ENCODE data around the gene SUFU. TPM values are rescaled to one million over a fixed set of nuclear protein-coding genes. Genes with fewer than 3 reads are reported as not detected.

The SUFU gene
- total RNA-seq, 1 experiment from 2014 or later: 6.3 TPM

- TF ChIP-seq CTCF (IDR thresholded peaks at IDR 0.05; ENCODE audit: unreplicated experiment): no peak
- ChIA-PET CTCF (interaction anchor here (1.6 kb wide), 1 partner anchor 20 kb away, joined by 5 read pairs; no protein-coding TSS in a partner anchor), POLR2A (interaction anchor here (0.7 kb wide), 1 partner anchor 299 kb away, joined by 3 read pairs; no protein-coding TSS in a partner anchor)
- intact Hi-C loops (cut with micrococcal nuclease): no loop called here
- Mint-ChIP-seq H3K4me1 (ENCODE audit: insufficient read depth, unreplicated experiment) (peaks cover 18% of the 10 kb centered on the region), H3K36me3 (ENCODE audit: insufficient read depth, unreplicated experiment) (peaks cover 6% of the 10 kb centered on the region), H3K9me3 (ENCODE audit: unreplicated experiment) (no peaks in the 10 kb centered on the region), H3K4me3 (ENCODE audit: unreplicated experiment) (peak overlapping the region; percentile 32), H3K27me3 (ENCODE audit: insufficient read depth, unreplicated experiment) (no peaks in the 10 kb centered on the region), H3K27ac (ENCODE audit: low read depth, unreplicated experiment) (peak overlapping the region; percentile 43)
- no peak for DNase-seq (ENCODE audit: unreplicated experiment)
- no TSS peak for BruUV-seq (replicated peaks)
Observed at GRCh38 chr10:102603946-102604345, 100.2 kb downstream of the SUFU start.

- Mint-ChIP-seq H3K9me3 (ENCODE audit: unreplicated experiment) (no peaks in the 10 kb centered on the region), H3K4me1 (ENCODE audit: insufficient read depth, unreplicated experiment) (peaks cover 18% of the 10 kb centered on the region), H3K27me3 (ENCODE audit: insufficient read depth, unreplicated experiment) (no peaks in the 10 kb centered on the region), H3K27ac (ENCODE audit: low read depth, unreplicated experiment) (peak overlapping the region; percentile 43), H3K36me3 (ENCODE audit: insufficient read depth, unreplicated experiment) (peaks cover 6% of the 10 kb centered on the region), H3K4me3 (ENCODE audit: unreplicated experiment) (peak overlapping the region; percentile 32)
- CTCF ChIA-PET: interaction anchor here (1.2 to 1.6 kb wide), 2 partner anchors 9 to 20 kb away, joined by 3 to 5 read pairs; no protein-coding TSS in a partner anchor
- no peak for TF ChIP-seq CTCF (IDR thresholded peaks at IDR 0.05; ENCODE audit: unreplicated experiment)
- POLR2A ChIA-PET: interaction anchor here (1.1 kb wide), 1 partner anchor 37 kb away, joined by 4 read pairs; no protein-coding TSS in a partner anchor
- intact Hi-C loops (cut with micrococcal nuclease): no loop called here
- TSS peak; percentile 80 for BruUV-seq (replicated peaks)
- DNase-seq (ENCODE audit: unreplicated experiment): peak; percentile 92
Observed at GRCh38 chr10:102604439-102604841, 100.7 kb downstream of the SUFU start.

DNA sequence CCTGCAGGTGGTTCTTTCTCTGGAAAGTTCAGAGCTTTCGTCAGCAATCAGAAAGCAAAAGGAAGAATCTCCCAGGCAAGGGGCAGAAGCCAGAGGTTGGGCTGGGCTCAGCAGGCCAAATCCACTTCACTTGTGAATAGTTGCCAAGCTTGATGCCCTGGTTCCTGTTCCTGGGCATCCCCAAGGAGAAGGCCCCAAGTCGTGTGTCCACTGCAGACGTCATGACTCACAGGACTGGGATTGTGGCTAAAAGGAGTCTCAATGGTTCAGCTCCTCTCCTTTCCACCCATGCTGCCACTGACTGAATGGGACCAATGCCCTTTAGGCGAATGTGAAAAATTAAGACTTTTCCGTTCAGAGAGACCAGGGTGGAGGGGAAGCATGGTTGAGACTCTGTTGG lies 101.9 kb downstream of the SUFU start:
- no peaks in the 10 kb centered on the region for H3K9me3 Mint-ChIP-seq (ENCODE audit: unreplicated experiment)
- H3K36me3 Mint-ChIP-seq (ENCODE audit: insufficient read depth, unreplicated experiment): peaks cover 6% of the 10 kb centered on the region
- no peak for TF ChIP-seq CTCF (IDR thresholded peaks at IDR 0.05; ENCODE audit: unreplicated experiment)
- no peak overlapping the region for H3K27ac Mint-ChIP-seq (ENCODE audit: low read depth, unreplicated experiment)
- no TSS peak for BruUV-seq (replicated peaks)
- no peak overlapping the region for H3K4me3 Mint-ChIP-seq (ENCODE audit: unreplicated experiment)
- CTCF ChIA-PET: interaction anchor here (0.7 to 1.2 kb wide), 2 partner anchors 10 to 25 kb away, joined by 3 read pairs; no protein-coding TSS in a partner anchor
- intact Hi-C loops (cut with micrococcal nuclease): no loop called here
- DNase-seq (ENCODE audit: unreplicated experiment): peak; percentile 27
- POLR2A ChIA-PET: interaction anchor here (0.7 kb wide), 1 partner anchor 244 kb away, joined by 3 read pairs; no protein-coding TSS in a partner anchor
- H3K27me3 Mint-ChIP-seq (ENCODE audit: insufficient read depth, unreplicated experiment): no peaks in the 10 kb centered on the region
- H3K4me1 Mint-ChIP-seq (ENCODE audit: insufficient read depth, unreplicated experiment): peaks cover 18% of the 10 kb centered on the region

DNA sequence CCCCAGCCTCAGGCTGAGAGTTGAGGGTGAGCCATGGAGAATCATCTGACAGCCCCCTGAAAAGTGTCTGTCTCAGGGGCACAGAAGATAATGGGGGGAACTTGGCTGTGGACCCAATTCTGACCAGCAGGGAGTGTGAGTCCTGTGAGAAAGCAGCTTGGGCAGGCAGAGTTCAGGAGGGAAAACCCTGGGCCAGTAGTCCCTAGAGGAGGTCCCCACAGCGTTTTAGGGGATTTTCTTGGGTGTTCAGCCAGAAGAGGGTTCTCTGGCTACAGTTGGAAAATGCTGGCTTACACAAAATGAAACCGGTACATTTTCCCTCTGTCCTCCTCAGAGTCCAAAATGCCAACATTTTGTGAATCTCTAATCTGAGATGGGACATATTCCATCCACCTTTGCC lies 104.7 kb downstream of the SUFU start:
- ChIA-PET CTCF (interaction anchor here (1.3 to 2.0 kb wide), 2 partner anchors 12 to 24 kb away, joined by 3 to 4 read pairs; no protein-coding TSS in a partner anchor), POLR2A (interaction anchor here (0.6 to 1.3 kb wide), 2 partner anchors 36 to 1566 kb away, joined by 3 read pairs; partner anchors contain the start of gene TRIM8)
- intact Hi-C loops (cut with micrococcal nuclease): no loop called here
- no peak for DNase-seq (ENCODE audit: unreplicated experiment)
- Mint-ChIP-seq H3K4me1 (ENCODE audit: insufficient read depth, unreplicated experiment) (peaks cover 20% of the 10 kb centered on the region), H3K36me3 (ENCODE audit: insufficient read depth, unreplicated experiment) (no peaks in the 10 kb centered on the region), H3K27ac (ENCODE audit: low read depth, unreplicated experiment) (no peak overlapping the region), H3K27me3 (ENCODE audit: insufficient read depth, unreplicated experiment) (no peaks in the 10 kb centered on the region), H3K4me3 (ENCODE audit: unreplicated experiment) (no peak overlapping the region), H3K9me3 (ENCODE audit: unreplicated experiment) (no peaks in the 10 kb centered on the region)
- no peak for TF ChIP-seq CTCF (IDR thresholded peaks at IDR 0.05; ENCODE audit: unreplicated experiment)
- BruUV-seq (replicated peaks): no TSS peak
